Non-pigmented ciliary epithelial cell (primary cell): ENCODE data around the gene CACNA2D3.
"Not testable (repeated sequence)": the region's sequence is repeated elsewhere in the genome, so short reads cannot be mapped to it uniquely, and the experiment has no call there.

Source experiments
- DNase-seq: peaks from one replicate; pipeline ENCODE4 v3.0.0-alpha.2; 2010; ENCODE audit warnings: low read depth

CACNA2D3 gene

GRCh38 chr3:55085231-55085630, 962.9 kb downstream of the CACNA2D3 start:
- no peak for DNase-seq

GRCh38 chr3:55089211-55089610, 966.9 kb downstream of the CACNA2D3 start:
- no peak for DNase-seq

GRCh38 chr3:55090291-55090690, 967.9 kb downstream of the CACNA2D3 start:
- DNase-seq: no peak

- no peak for DNase-seq
These were observed 968.4 kb downstream of the CACNA2D3 start for GRCh38 chr3:55090746-55091145.

GRCh38 chr3:55091381-55092225, 969.3 kb downstream of the CACNA2D3 start:
- peak; percentile 34 for DNase-seq

GRCh38 chr3:55094676-55095075, 972.3 kb downstream of the CACNA2D3 start:
- DNase-seq: no peak

- no peak for DNase-seq
These were observed 975.1 kb downstream of the CACNA2D3 start for GRCh38 chr3:55097441-55097840.

GRCh38 chr3:55105647-55106046, 983.3 kb downstream of the CACNA2D3 start:
- no peak for DNase-seq

GRCh38 chr3:55107187-55107586, 984.8 kb downstream of the CACNA2D3 start:
- no peak for DNase-seq

- not testable (repeated sequence) for DNase-seq
These were observed 989.6 kb downstream of the CACNA2D3 start for GRCh38 chr3:55111906-55112305.

GRCh38 chr3:55118451-55118850, 996.1 kb downstream of the CACNA2D3 start:
- DNase-seq: no peak

GRCh38 chr3:55119268-55119667, 996.9 kb downstream of the CACNA2D3 start:
- no peak for DNase-seq

GRCh38 chr3:55122312-55122711, 1000.0 kb downstream of the CACNA2D3 start:
- DNase-seq: no peak
